GM19468 (cell line): ENCODE data around the gene STK38.
"Not testable (repeated sequence)": the region's sequence is repeated elsewhere in the genome, so short reads cannot be mapped to it uniquely, and the experiment has no call there.

Source experiments
- ATAC-seq: cut with Tn5 transposase; IDR thresholded peaks from one replicate; pipeline ENCODE4 v1.9.1; 2021; ENCODE audit warnings: mild to moderate bottlenecking, moderate library complexity, moderate number of reproducible peaks; ENCODE audit not compliant: unreplicated experiment; ENCODE audit errors: extremely low read depth

Gene STK38

DNA sequence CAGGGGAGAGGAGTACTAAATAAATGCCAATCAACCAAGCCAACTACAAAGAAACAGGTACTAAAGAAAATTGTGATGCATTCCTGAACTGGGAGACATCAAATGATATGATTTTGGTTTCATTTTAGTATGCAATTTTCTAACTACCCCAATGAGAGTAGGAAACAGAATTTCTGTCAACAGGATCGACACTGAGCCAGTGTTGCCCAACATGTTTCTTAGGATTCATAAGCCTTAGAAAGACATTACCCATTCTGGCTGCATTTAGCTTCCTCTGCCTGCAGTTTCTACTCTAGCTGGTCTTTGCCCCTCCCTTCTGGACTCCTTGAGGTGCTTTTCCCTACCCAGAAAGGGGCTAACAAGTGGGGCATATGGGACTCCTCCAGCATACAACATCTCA lies 54.7 kb downstream of the STK38 start:
- ATAC-seq = no peak

DNA sequence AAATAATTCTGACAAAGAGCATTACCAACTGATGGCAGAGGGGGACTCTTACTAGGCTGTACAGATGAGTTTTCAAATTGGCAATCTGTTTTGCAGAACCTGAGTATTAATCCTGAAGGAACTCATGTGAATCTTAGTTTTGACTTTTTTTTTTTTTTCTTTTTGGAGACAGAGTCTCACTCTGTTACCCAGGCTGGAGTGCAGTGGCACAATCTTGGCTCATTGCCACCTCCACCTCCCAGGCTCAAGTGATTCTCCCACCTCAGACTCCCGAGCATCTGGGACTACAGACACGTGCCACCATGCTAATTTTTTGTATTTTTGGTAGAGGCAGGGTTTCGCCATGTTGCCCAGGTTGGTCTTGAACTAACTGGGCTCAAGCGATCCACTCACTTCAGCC lies 55.2 kb downstream of the STK38 start:
- no peak for ATAC-seq

DNA sequence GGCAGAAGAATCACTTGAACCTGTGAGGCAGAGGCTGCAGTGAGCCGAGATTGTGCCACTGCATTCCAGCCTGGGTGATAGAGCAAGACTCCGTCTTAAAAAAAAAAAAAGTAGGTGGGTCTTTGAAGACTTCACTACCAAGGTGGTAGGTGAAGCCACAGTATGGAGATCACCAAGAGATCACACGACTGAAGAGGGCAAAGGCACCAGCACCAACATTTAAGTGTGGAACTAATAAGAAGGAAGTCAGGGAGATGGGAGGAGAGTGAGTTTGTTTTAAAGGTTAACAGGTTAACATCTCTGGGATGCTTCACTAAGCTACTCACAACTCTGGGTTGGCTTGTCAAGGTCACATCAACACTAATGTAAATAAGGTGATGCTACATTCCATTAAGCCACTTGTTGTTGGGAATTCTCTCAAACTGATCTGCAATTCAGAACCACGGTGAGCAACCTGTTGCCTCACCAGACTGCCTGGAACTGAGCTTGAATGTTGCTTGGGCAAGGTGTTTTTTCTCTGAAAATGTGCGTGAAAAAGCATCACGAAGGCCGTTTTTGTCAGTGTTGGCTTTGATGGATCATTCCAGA lies 55.8 kb downstream of the STK38 start:
- ATAC-seq = no peak

DNA sequence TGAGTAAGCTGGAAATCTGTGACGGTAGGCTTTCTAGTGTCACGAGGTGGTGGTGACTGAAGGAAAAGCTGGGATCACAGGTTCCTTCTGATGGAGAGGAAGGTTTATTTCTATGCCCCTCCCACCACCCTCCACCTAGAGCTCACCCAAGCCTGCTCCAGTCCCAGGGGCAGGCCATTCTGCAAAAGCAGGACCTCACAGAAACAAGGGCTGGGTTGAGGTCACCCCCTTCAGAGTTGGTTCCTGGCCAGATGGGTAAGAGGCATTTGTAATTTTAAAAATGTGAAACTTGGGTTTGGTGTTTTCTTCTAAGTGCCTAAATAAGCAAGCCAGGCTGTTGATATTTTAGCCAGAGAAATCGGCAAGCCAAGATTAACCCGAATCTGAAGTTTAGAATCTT lies 57.9 kb downstream of the STK38 start:
- ATAC-seq = no peak

DNA sequence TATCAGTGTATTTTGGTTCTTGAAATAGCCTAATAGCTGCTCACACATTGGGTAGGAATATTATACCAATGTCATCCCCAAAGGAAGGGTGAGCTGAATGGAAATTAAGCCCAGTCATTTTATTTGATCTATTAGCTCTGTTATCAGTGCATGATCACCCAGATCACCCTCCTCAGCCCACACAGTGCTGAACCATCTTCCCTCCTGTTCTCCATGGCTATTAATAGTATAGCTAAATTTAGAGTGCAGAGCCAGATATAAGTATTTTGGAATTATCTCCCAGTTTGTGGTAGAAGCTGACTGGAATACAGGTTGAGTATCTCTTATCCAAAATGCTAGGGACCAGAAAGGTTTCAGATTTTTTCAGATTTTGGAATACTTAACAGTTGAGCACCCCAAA lies 59.1 kb downstream of the STK38 start:
- no peak for ATAC-seq

DNA sequence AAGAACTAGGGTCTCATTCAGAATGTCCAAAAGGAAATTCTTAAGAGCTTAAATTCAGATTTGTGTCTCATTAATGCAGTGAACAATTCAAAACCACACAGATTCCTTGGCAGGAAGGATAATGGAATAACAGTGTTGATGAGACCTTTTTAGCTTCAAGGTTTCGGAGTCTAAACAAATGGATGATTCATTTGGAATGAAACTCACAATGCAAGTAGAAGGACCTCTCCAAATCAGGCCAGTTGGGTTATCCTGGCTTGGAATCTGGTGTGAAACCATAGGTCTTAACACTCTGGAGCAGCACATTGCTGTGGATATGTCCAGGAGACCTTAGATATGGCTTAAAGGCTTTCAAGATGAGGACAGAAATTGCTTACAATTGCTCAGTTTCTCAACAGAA lies 59.6 kb downstream of the STK38 start:
- no peak for ATAC-seq

DNA sequence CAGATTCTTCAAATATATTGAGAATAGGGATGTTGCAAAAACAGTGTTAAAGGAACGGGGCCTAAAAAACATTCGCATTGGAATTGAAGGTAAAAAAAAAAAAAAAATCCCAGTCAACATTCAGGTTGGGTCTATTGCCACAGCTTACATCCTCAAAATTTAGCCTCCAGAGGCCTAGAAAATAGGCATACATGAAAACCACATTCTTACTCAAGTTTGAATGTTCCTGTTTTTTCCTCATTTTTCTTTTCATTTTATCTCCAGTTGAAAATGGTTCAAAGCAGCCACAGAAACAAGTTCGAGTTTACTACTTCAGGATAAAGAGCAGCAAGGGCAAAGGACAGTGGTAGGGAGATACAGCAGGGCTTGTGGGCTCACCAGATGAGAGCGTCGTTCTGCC lies 62.5 kb downstream of the STK38 start:
- no peak for ATAC-seq

DNA sequence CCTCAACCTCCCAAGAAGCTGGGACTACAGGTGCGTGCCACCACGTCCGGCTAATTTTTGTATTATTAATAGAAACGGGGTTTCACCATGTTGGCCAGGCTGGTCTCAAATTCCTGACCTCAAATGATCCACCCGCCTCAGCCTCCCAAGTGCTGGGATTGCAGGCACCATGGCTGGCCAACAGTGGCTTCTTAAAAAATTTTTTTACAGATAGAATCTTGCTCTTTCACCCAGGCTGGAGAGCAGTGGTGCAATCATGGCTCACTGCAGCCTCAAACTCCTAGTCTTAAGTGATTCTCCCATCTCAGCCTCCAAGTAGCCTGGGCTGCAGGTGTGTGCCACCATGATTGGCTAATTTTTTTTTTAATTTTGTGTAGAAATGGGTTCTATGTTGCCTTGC lies 64.0 kb downstream of the STK38 start:
- not testable (repeated sequence) for ATAC-seq

DNA sequence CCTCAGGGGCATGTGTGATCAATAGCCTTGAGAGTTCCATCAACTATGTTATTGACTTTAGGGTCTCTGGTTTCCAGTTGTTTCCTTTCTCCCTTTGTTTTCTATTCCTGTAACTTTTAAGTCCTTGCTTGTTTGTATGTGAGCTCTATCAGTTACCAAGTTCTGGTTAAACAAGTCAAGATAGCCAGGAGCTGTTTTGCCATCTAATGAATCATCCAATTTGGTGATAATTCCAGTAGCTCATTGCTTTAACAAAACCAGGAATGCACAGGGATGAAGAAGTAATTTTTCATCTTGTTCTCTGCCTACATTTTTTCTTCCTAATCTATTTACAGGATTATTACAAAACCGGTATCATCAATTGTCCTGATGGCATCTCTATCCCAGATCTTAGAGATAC lies 68.0 kb downstream of the STK38 start:
- ATAC-seq = no peak

DNA sequence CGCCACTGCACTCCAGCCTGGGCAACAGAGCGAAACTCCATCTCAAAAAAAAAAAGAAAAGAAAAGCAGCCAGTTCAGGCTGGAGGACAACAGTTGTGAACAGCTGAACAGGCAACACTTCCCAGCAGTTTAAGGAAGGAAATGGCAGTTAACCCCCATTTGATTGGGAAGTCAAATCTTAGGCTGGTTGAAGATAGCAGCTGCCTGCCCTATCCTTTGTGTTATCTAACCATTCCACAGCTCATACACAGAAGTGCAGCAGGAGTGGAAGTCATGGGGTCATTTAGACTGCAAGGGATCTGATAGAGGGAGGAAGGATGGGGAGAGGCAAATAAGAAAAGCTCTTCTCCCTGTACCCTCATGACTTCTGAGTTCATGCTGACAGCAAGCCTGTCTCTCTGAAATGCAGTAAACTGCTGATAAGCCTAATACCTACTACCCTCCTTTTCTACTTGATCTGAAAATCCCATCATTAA lies 69.2 kb downstream of the STK38 start:
- no peak for ATAC-seq

DNA sequence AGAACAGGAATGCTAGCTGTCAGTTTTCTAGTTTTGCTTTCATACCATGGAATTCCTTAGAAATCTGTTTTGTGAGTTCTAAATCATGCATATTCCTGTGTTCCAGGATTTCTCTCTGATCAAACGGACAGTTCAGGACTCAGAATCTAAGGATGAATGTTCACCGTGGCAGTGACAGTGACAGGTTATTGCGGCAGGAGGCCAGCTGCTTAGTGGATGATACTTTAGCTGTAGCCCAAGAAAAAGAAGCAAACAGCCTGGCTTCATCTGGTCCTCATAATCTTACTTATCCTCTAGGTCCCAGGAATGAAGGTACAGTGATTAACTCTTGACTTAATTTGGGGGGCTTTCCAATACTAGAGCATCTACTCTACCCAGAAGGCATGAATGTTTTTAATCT lies 77.3 kb downstream of the STK38 start:
- no peak for ATAC-seq

DNA sequence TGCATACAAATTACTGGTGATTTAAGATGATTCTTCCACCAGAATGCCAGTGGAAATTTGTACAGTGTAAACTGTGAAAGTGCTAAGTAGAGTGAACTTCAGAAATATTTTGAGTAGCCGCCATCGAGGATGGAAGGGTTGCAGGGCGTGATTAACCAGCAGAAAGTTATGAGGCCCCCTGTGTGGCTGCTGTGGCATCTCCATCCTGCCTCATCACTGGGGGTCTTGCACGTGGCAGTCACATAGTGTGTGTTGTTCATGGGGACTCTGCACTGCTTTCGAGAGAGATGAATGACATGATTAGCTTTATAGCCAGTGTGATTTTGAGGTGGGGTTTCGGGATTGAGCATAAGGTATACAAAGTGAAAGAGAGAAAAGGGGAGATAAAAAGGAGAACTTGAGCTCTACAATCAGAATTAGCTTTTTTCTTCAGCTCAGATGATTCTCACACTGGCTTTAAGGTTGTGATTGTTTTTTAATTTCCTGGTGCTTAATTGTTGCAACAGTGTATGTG lies 78.1 kb downstream of the STK38 start:
- no peak for ATAC-seq

DNA sequence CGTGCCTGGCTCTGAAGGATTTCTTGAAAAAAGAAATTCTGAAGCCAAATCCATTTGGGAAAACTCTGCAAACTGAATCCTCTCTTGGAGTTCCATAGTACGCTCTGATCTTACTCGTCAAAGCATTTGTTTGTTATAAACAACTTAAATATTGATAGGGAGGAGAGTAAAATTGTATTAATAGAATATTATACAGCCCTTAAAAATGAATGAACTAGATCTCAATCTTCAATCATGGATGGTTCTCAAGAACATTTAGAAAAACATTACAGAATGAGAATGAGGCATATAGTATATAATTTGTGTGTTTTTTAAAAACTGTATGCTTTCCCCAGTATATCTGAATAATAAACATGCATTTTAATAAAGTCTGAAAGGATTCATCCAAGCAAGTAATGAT lies 79.7 kb downstream of the STK38 start:
- no peak for ATAC-seq

DNA sequence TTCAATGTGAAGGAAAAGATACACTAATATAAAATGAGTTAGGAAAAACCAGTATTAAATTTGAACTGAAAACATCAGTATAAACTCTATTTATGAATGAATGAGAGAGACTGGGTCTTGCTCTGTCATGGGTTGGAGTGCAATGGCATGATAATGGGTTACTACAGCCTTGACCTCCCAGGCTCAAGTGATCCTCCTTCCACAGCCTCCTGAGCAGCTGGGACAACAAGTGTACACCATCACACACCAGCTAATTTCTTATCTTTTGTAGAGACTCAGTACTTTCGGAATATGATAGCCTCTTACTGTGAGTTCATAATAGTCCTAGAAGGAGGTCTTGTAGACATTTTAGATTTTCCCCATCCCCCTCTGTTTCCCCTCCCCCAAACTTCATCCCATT lies 83.0 kb downstream of the STK38 start:
- ATAC-seq = no peak

DNA sequence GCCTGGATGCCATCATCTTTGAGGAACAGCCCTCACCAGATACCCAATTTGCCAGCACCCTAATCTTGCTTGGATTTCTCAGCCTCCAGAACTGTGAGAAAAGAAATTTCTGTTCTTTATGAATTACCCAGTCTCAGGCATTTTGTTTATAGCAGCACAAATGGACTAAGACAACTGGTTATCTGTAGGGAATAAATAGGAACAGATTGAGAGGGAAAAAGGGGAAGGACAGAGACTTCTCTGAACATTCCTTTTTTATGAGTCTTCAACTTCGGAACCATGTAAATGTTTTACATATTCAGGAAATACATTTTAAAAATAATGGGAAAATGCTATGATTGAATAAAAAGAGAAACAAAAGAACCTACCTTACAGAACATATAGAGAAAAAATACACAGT lies 83.6 kb downstream of the STK38 start:
- no peak for ATAC-seq

DNA sequence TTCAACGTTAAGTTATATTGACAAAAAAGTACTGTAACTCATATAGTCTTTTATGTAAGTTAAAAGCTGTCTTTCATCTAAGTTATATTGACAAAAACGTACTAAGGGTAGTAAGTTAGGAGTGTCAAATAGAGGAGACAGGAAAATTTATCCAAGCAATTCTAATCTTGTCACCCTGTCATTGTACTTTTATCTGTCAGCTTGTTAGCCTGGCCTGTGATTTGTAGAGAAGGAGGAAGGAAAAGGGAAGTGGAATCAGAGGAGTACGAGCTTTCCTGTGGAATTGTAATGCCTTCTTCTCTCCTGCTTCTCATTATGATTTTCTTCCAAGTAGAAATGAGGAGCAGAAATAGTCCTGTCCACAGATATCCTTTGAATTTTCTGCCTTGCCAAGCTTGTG lies 85.6 kb downstream of the STK38 start:
- ATAC-seq = no peak

DNA sequence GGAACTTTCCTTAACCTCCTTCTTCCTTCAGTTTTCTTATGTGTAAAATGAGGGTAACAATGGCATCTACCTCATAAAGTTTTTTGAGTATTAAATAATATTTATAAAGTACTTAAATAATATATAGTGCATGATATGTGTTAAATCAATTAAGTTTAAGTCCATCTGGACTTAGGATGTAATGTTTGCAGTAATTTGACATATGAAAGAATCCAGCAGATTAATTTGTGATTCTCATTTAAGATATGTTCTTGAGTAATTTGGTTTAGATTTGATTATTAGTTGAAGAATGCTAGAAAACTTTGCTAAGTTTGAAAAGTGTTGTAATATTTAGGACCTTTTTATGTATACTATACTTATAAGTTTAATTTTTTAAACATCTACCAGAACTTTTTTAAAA lies 86.4 kb downstream of the STK38 start:
- no peak for ATAC-seq

DNA sequence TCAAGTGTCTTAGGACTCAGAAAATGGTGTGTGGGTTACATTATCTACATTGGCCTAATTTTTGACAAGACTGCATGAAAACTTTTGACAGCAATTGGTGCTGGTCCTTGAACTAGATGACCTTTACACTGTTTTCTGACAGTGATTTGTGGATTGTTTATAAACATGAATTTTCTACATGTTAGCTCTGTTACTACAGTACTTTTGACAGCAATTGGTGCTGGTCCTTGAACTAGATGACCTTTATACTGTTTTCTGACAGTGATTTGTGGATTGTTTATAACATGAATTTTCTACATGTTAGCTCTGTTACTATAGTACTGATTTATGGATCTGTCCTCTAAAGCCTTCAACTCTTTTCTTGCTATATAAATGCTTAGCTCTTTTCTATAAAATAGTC lies 87.8 kb downstream of the STK38 start:
- no peak for ATAC-seq

DNA sequence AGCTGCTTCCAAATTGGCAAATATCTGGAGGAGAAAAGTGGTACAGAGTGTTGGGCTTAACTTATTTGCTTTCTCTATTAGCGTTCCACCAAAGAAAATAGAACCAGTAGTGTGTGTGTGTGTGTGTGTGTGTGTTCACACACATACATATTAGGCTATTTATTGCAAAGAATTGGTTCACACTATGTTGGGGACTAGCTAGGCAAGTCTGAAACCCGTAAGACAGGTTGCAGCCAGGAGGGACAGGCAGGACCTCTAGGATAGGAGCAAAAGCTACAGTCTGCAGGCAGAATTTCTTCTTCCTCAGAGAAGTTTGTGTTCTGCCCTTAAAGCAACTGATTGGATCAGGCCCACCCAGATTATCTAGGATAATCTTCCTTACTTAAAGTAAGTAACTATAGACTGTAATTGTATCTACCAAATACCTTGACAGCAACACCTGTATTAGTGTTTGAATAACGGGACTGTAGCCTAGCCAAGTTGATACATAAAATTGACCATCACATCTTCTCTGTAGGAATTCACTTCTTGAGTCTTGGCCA lies 91.7 kb downstream of the STK38 start:
- ATAC-seq = no peak

DNA sequence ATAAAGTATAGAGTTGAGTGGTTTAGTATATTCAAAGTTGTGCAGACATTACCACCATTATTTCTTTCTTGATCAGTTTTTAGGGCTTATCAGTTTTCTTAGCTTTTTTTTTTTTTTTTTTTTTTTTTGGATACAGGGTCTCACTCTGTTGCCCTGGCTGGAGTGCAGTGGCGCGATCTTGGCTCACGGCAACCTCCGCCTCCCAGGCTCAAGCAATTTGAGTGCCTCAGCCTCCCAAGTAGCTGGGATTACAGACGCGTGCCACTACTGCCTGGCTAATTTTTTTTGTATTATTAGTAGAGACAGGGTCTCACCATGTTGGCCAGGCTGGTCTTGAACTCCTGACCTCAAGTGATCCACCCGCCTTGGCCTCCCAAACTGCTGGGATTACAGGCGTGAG lies 94.4 kb downstream of the STK38 start:
- not testable (repeated sequence) for ATAC-seq

DNA sequence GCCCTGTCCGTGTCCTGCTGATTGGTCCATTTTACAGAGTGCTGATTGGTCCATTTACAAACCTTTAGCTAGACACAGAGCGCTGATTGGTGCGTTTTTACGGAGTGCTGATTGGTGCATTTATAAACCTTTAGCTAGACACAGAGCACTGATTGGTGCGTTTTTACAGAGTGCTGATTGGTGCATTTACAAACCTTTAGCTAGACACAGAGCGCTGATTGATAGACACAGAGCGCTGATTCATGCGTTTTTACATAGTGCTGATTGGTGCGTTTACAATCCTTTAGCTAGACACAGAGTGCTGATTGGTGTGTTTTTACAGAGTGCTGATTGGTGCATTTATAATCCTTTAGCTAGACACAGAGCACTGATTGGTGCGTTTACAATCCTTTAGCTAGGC lies 98.1 kb downstream of the STK38 start:
- not testable (repeated sequence) for ATAC-seq

DNA sequence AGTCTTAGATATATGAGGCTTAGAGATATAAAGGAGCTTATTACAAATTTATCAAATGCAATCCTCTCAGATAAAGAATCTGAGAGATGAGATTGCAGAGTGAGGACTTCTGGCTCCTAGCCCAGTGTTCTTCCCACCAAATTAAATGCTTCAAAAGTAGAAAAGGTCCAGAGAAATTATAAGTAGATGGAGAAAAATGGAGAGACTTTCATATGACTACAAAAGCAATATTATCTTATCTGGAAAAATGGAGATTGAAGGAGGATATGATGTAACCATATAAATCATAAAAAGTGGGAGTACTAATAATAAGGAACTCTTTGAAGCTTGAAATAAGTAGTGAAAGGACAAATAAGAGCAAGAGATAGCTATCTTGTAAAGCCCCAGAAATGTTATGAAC lies 101.7 kb downstream of the STK38 start:
- no peak for ATAC-seq
